ENCODE results near the gene MSH2. TPM values are rescaled to one million over a fixed set of nuclear protein-coding genes. Genes with fewer than 3 reads are reported as not detected.

Gene MSH2
- total and polyA plus RNA-seq, 2 of the 13 experiments (the other 11 are each of a cell fraction or from before 2014, with no cell fraction given) = 19.9 to 76.3 TPM

GRCh38 chr2:47512581-47513083, 109.7 kb downstream of the MSH2 start (continued):
- no peak for TF ChIP-seq RBM22 (optimal IDR thresholded peaks at IDR 0.05; ENCODE audit: low read length)
- no peak for TF ChIP-seq DR1 (CRISPR knock-in tag; IDR thresholded peaks at IDR 0.05)
- no peak for TF ChIP-seq CEBPG (CRISPR knock-in tag; IDR thresholded peaks at IDR 0.05)
- TF ChIP-seq PRPF4 (IDR thresholded peaks at IDR 0.05; ENCODE audit: low read depth, low read length, poor library complexity, severe bottlenecking) = no peak
- no peak for TF ChIP-seq TSC22D2 (CRISPR knock-in tag; IDR thresholded peaks at IDR 0.05; ENCODE audit: borderline replicate concordance)
- no peak for TF ChIP-seq ZBTB25 (CRISPR knock-in tag; IDR thresholded peaks at IDR 0.05)
- TF ChIP-seq ZNF496 (CRISPR knock-in tag; IDR thresholded peaks at IDR 0.05; ENCODE audit: insufficient replicate concordance) = no peak
- peak; percentile 60 for TF ChIP-seq HCFC1 (IDR thresholded peaks at IDR 0.05; ENCODE audit: low read depth, low read length)
- no peak for TF ChIP-seq ZBTB14 (CRISPR knock-in tag; IDR thresholded peaks at IDR 0.05)
- TF ChIP-seq ZNF143 (CRISPR knock-in tag; IDR thresholded peaks at IDR 0.05) = peak; percentile 85
- TF ChIP-seq PREB (CRISPR knock-in tag; IDR thresholded peaks at IDR 0.05) = no peak
- no peak for TF ChIP-seq ZNF800 (CRISPR knock-in tag; IDR thresholded peaks at IDR 0.05)
- no peak for TF ChIP-seq ZKSCAN1 (IDR thresholded peaks at IDR 0.05; ENCODE audit: low read length)
- TF ChIP-seq HNRNPK (IDR thresholded peaks at IDR 0.05; ENCODE audit: low read depth, low read length, poor library complexity, severe bottlenecking) = no peak
